HG03095 (cell line): Measurements from ENCODE around the gene ISLR2.

Experiments
- ATAC-seq: cut with Tn5 transposase; IDR thresholded peaks from one replicate; pipeline ENCODE4 v1.9.1; 2021; ENCODE audit warnings: moderate library complexity; ENCODE audit not compliant: unreplicated experiment

Gene ISLR2

DNA sequence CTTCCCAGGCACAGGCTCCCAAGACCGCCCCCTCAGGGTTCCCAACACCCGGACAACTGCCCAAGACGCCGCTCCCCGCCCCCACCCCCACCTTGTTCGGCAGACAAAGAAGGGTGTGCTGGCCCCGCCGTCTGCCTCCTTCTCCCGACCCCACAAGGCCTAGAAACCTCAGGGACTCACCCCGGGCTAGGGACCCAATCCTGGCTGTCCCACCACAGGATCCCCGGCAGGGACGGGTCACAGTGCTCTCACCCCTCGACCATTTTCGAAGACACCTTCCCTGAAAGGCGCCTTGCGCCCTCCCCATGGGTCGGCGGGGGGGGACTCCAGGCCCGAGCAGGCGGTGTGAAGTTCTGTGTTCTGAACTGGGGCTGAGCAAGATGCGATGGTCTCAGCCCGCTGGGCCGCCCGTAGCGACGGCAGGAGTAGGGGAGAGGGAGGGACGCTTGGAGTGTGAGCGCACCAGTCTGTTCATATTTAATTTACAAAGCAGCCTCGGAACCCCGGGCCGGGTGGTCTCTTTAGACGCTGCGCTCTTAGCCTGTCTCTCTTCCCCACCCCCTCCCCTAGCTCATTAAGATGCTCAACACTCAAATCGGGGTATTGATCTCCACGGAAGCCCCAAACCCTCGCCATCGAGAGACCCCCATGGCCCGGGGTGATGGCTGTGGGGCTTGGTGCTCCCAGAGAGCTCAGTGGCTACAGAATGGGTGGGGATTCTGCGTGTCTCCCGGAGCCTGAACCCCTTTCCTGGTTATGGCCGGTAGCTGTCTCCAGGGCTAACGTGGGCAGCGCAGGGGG, 1.4 kb upstream of the ISLR2 start:
- no peak for ATAC-seq

DNA sequence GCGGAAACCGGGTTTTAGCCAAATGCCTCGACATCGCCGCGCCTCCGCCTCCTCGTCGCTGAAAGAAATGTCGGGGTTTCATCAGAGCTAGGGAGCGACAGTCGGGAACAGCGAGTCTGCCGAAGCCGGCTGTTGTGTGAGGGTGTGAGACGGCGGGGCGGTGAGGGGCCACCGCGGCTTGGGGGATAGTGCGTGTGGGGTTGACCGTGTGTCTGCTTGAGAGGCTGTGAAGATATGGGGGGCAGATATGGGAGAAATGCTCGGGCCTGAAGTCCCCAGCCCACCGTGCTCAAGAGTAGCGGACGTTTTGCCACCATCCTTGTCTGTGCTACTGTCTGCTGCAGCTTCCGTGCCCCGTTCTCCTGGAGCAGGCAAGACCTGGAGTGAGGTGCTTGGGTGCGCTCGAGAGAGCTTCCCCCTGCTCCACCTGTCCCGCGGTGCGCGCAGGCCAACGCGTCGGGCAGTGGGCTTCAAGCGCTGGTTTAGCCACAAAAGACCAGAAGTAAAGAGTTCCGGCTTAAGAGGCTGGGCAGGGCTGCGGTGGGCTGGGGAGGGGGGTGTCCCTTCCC, 716 bp upstream of the ISLR2 start:
- no peak for ATAC-seq

DNA sequence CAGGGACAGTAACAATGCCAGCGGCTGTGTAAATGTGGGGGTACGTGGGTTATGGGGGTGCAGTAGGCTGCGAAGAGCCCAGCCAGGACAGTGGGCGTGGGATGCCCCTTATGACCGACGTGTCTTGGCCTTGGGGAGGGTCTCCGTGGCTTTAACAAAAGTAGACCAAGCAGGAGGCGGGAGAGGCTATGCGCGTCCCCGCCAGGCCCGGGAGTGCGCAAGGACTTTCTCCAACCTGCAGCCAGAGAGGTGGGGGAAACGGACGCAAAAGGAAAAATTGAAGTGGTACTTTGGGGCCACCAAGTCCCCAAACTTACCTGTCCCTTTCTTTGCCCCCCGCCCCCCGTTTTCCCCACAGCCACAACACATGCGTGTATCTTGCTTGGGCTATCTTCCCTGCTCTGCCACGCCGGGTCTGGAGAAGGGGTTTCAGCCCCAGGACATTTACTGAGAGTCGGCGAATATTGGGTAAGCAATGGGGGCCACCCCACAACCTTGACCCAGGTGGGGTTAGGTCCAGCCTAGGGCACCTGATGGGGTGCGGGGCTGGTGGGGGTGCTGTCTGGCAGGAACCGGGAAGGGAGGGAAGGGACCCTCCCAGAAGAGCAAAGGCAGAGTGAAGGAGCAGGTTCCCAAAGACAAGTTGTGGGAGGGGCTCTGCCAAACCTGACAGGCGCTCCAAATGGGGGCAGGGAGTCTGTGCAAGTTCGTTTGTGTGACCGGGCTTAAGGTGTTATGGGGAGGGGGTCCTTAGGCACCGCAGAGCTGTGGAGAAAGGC, 652 bp downstream of the ISLR2 start:
- no peak for ATAC-seq

DNA sequence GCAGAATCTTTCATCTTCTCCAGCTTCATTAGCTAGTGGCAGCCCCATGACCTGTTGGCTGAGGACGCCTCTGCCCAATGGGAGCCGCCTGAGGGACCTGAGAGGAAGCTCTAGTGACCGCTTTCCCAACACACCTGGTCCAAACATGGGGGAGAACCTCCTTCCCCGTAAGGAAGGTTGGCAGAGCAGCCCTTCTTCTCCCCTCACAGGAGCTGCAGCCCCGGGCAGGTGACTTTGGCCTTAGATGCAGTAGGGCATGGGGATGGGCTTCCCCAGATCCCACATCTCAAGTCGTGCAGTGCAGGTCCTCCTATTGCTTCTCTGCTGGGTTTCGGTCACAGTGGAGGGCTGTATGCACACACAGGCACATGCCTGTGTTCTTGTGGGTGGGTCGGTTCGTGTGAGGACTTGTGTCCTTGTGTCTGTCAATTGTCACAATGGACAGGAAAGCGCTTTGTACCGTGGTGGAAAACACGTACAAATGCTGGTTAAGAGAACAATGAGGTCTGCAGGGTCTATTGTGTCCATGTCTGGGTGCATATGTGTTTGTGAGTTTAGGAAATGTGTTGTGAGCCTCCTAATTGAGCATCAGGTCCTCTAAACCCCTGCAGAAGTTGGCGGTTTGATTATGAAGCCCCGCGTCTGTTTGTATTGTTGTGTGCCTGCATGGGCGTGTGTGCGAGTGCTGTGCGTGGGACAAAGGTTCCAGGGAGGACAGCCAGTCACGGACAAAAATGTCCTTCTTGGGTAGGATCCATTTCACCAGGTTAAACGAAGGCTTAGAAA, 1.4 kb downstream of the ISLR2 start:
- no peak for ATAC-seq

DNA sequence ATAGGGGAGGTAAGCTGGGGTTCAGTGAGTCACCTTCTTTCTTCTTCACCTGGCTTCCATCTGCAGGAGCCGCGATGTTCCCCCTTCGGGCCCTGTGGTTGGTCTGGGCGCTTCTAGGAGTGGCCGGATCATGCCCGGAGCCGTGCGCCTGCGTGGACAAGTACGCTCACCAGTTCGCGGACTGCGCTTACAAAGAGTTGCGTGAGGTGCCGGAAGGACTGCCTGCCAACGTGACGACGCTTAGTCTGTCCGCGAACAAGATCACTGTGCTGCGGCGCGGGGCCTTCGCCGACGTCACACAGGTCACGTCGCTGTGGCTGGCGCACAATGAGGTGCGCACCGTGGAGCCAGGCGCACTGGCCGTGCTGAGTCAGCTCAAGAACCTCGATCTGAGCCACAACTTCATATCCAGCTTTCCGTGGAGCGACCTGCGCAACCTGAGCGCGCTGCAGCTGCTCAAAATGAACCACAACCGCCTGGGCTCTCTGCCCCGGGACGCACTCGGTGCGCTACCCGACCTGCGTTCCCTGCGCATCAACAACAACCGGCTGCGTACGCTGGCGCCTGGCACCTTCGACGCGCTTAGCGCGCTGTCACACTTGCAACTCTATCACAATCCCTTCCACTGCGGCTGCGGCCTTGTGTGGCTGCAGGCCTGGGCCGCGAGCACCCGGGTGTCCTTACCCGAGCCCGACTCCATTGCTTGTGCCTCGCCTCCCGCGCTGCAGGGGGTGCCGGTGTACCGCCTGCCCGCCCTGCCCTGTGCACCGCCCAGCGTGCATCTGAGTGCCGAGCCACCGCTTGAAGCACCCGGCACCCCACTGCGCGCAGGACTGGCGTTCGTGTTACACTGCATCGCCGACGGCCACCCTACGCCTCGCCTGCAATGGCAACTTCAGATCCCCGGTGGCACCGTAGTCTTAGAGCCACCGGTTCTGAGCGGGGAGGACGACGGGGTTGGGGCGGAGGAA, 2.6 kb downstream of the ISLR2 start:
- ATAC-seq: no peak

DNA sequence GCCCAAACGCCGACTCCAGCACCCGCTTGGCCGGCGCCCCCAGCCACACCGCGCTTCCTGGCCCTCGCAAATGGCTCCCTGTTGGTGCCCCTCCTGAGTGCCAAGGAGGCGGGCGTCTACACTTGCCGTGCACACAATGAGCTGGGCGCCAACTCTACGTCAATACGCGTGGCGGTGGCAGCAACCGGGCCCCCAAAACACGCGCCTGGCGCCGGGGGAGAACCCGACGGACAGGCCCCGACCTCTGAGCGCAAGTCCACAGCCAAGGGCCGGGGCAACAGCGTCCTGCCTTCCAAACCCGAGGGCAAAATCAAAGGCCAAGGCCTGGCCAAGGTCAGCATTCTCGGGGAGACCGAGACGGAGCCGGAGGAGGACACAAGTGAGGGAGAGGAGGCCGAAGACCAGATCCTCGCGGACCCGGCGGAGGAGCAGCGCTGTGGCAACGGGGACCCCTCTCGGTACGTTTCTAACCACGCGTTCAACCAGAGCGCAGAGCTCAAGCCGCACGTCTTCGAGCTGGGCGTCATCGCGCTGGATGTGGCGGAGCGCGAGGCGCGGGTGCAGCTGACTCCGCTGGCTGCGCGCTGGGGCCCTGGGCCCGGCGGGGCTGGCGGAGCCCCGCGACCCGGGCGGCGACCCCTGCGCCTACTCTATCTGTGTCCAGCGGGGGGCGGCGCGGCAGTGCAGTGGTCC, 3.5 kb downstream of the ISLR2 start:
- ATAC-seq: no peak

DNA sequence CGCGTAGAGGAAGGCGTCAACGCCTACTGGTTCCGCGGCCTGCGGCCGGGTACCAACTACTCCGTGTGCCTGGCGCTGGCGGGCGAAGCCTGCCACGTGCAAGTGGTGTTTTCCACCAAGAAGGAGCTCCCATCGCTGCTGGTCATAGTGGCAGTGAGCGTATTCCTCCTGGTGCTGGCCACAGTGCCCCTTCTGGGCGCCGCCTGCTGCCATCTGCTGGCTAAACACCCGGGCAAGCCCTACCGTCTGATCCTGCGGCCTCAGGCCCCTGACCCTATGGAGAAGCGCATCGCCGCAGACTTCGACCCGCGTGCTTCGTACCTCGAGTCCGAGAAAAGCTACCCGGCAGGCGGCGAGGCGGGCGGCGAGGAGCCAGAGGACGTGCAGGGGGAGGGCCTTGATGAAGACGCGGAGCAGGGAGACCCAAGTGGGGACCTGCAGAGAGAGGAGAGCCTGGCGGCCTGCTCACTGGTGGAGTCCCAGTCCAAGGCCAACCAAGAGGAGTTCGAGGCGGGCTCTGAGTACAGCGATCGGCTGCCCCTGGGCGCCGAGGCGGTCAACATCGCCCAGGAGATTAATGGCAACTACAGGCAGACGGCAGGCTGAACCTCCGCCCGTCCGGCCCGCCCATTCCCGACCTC, 4.1 kb downstream of the ISLR2 start:
- no peak for ATAC-seq

DNA sequence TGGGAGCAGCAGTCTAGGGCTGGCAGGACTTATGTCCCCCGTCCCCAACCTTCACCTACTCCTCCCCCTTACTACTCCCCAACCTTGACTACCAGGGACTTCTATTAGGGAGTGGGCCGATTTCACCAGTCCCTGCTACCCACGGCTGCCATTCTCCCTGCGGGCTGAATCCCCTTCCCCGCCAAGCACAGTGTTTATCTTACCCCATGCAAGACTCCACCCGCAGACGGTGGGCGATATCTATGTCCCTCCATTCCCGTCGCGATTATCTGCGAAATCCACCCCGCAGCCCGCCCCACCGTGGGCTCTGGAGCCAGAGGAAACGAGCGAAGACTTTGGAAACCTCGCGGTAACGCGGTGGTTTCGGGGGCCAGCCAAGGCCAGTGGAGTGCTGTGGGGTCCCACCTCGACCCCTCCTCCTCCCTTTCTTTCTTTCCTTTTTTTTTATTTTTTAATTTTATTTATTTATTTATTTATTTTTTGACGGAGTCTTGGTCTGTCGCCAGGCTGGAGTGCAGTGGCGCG, 4.7 kb downstream of the ISLR2 start:
- no peak for ATAC-seq

DNA sequence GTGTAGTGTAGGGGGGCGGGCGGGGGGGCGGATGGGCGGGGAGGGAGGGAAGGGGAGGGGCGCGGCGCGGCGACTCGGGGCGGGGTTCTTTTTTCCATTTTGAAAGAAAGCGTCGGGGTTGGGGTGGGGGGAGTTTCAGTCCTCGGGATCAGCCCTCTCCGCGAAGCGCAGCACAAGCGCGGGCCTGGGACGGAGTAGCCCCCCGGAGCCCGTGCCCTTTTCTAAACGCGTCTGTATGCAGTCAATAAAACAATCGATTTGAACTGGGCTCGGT, 6.1 kb downstream of the ISLR2 start:
- ATAC-seq: no peak

DNA sequence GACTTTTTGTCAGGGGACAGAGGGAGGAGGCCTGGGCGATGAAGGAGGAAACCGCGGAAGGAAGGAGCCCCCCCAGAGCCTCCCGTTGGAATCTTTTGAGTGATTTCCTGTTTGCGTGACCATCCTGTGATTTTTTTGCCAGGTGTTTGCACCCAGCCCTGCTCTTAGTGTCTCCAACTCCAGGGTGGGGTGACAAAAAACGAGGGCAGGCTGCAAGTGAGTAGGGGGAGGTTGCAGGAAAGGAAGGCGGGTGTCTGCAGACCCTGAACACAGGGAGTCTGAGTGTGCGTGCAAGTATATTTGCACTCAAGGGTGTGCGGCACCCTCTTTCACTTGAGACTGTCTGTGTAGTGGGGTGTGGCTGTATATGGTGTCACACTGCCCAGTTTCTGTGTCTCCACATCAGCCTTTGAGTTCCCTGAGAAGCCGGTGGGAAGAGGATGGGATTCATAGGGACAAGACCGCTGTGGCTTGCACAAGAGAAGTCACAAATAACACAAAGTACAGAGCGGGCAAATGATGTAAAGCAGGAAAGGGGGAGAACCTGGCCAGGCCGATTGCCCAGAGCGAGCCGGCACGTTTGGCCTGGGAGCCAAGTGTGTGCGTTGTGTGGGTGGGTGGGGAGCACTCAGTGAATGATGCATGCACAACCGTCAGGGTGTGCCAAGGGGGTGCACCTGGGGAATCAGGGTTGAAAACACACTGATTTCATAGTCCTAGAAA, 6.6 kb downstream of the ISLR2 start:
- no peak for ATAC-seq

DNA sequence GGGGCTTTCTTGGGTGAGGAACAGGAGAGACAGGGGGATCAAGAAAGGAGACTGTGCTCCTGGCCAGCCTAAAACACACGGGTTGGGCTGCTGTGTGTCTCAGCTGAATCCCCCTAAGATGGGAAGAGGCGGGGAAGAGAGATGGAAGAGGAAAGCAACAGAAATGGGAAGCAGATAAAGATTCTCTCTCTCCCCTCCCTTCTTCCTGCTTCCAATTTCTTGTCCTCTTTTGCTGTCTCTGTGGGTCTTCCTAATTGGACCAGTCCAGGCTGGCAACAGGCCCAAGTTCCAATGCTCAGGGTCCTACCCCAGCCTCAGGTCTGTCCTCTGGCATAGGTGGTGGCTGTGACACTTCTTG, 7.1 kb downstream of the ISLR2 start:
- no peak for ATAC-seq

DNA sequence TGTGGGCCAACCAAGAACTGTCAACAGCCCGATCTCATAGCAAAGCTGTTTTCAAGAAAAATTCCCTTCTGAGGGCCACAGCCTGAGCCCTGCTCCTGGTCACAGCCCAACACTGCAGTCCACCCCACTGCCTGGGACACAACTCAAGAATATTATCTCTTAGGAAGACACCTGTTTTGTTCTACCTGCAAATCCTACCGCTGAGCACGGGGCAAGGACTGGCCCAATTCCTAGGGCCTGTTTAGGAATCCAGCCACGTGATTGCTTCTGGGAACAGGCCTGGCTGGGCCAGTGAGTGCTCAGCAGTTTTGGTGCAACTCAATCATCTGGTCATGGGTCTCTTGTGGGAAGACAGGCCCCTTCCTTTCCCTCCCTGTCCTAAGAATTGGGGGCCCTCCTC, 8.3 kb downstream of the ISLR2 start:
- no peak for ATAC-seq

DNA sequence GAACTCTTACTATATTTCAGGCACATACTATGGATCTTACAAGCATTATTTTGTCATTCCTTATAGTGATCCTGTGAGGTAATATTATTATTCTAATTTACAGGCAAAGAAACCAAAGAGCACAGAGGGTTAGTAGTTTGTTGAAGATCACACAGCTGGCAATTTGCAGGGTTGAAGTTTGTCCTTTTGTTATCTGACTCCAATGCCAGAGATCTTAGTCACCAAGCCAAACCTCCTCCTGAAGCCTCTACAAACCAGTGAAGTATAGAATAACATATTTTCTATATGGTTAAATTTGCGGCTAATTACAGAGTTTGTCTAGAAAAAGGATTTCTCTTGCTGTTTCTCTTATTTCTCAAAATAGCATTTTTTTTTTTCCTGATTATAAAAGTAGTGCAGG, 11.2 kb downstream of the ISLR2 start:
- no peak for ATAC-seq

DNA sequence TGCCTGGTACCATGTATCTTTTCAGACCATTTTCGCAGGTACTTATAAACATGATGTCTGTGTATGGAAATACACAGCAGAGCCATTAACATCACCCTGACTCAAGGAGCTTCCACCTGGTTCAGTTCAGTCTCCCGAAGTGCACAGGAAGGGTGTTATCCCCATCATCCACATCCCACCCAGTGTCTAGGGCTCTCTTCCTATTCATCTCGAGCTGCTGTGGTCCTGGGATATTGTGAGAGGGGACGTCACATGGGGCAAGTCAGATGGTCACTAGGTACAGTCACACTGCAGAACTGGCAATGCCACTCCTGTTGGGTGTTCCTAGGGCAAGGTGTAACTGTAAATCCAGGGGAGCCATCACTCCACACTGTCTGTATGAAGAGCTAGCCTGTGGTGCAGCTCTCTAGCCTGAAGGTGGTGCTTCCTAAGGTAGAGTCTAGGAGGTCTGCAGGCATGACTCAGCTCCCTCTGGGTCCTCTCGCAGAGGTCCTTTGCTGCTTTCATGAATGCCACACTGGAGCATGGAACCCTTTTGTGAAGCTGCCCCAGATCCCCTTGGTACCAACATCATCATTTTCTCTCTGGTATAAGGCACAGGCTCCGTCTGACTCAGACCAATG, 13.9 kb downstream of the ISLR2 start:
- no peak for ATAC-seq

DNA sequence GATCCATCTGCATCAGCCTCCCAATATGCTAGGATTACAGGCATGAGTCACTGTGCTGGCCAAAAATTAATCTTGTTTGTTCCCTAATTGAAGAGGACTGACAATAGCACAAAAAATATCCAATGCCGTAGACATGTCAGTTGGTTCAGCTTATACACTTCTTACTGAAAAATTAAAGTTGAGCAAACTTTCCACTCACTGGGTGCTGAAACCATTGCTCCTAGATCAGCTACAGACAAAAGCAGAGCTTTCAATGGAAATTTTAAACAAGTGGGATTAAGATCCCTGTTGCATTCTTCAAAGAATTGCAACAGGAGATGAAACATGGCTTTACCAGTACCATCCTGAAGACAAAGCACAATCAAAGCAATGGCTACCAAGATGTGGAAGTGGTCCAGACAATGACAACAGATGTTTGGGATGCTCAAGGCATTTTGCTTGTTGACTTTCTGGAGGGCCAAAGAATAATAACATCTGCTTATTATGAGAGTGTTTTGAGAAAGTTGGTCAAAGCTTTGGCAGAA, 16.0 kb downstream of the ISLR2 start:
- no peak for ATAC-seq

DNA sequence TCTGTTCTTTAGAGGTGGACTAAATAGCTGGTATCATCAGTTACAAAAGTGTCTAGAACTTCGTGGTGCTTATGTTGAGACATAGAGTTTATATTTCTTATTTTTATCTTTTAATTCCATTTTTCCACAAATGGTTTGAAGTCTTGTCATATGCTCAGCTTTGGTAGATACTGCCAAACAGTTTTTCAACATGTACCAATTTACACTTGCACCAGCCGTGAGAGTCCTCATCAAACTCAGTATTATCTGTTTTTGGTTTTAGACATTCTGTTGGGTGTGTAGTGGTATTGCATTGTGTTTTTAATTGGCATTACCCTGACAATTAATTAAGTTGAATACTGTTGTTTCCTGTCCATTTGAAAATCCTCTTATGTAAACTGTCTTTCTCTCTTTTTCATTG, 16.7 kb downstream of the ISLR2 start:
- no peak for ATAC-seq

DNA sequence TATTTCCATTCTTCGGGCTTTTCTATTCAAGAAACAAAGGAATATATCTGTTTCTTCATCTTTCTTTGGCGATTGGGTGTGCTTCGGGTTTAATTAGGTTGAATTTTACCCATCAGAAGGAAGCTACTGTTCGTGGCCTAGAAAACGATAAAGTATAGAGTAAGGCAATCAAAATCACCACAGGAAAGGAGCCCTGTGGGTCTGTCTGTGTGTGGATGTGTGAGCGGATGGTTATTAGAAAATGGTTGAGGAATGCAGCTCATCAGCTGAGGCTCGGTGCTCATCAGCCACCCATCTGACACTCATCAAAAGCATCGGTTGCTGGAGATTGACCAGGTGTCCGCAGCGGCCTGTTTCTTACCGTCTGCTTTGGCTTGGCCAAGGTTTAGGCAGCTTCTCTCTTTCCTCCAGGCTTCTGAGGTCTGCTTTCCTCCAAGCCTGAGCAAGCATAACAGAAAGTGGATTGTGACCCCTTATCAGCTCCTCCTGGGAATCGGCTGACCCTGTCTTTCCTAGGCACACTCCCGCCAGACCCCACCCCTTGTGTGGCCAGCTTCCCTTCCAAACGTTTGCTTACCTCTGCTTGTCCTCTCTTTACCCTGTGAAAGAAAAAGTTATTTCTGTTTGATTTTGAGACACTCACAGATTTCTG, 25.5 kb downstream of the ISLR2 start:
- no peak for ATAC-seq
